GM12892 (cell line): ENCODE results near the gene TMEM184B.

ENCODE experiments used
- POLR2A ChIP-seq: IDR thresholded peaks from 2 replicates; pipeline ENCODE4 v1.6.1; 2011; ENCODE audit warnings: low read depth, low read length, control low read depth
- POLR2AphosphoS5 ChIP-seq: IDR thresholded peaks from 2 replicates; pipeline ENCODE4 v1.6.1; 2011; ENCODE audit warnings: low read depth, low read length, control low read depth
- TAF1 ChIP-seq: IDR thresholded peaks from 2 replicates; pipeline ENCODE4 v1.6.1; 2011; ENCODE audit warnings: low read depth, mild to moderate bottlenecking, control low read depth, low read length, borderline replicate concordance

- TF ChIP-seq POLR2AphosphoS5 (no peak), POLR2A (no peak), TAF1 (no peak)
These were observed 29.6 kb downstream of the TMEM184B start for GRCh38 chr22:38243007-38243765.
